Transverse colon (tissue), 4 donors: ENCODE data around the gene FAM47E. TPM values are rescaled to one million over a fixed set of nuclear protein-coding genes. Genes with fewer than 3 reads are reported as not detected.
"Not testable (repeated sequence)": the region's sequence is repeated elsewhere in the genome, so short reads cannot be mapped to it uniquely, and the experiment has no call there.

Experiments used
- DNase-seq: peaks from one replicate; pipeline ENCODE4 v3.0.0-alpha.2; 2019
- H3K27ac ChIP-seq, 4 donors: fragments of 200-600 bp; sonication (generic); 2 replicates each; pipeline ENCODE4 v1.5.1; 2016 to 2018; ENCODE audit warnings: inconsistent platforms in 4 of 4
- H3K27me3 ChIP-seq: fragments of 200-600 bp; sonication (generic); 2 replicates; pipeline ENCODE4 v1.5.1; 2017; ENCODE audit warnings: inconsistent platforms
- H3K36me3 ChIP-seq, 4 donors: fragments of 200-600 bp; sonication (generic); 2 replicates each; pipeline ENCODE4 v1.5.1; 2017 to 2019; ENCODE audit warnings: inconsistent platforms in 4 of 4
- H3K4me1 ChIP-seq, 4 donors: fragments of 200-600 bp; sonication (generic); 2 replicates each; pipeline ENCODE4 v1.5.1; 2017 to 2020; ENCODE audit warnings: inconsistent platforms in 4 of 4
- H3K4me3 ChIP-seq, 4 donors: fragments of 200-600 bp; sonication (generic); 1 replicate in 1 of 4; 2 replicates in 3 of 4; pipeline versions ENCODE4 v1.5.1 to v1.6.1; 2017 to 2019; ENCODE audit warnings: inconsistent platforms in 4 of 4
- H3K9me3 ChIP-seq, 2 donors: fragments of 200-600 bp; sonication (generic); 2 replicates each; pipeline ENCODE4 v1.5.1; 2017 to 2019; ENCODE audit warnings: inconsistent platforms in 2 of 2
- EP300 ChIP-seq: sonication (generic); formaldehyde crosslinking; IDR thresholded peaks from one replicate; pipeline ENCODE4 v1.6.1; 2017; ENCODE audit warnings: antibody characterized with exemption, low read depth
- POLR2A ChIP-seq: fragments of 450-650 bp; IDR thresholded peaks from one replicate; pipeline ENCODE4 v1.6.1; 2016; ENCODE audit warnings: antibody characterized with exemption, mild to moderate bottlenecking, moderate library complexity
- POLR2AphosphoS5 ChIP-seq, 3 donors: sonication (generic); formaldehyde crosslinking; IDR thresholded peaks; one replicate each; pipeline ENCODE4 v1.6.1; 2016; ENCODE audit warnings: antibody characterized with exemption in 3 of 3
- WGBS, 2 donors: methylation state at CpG; one replicate each; pipeline ENCODE4 v1.1.5; 2018; ENCODE audit warnings: low coverage in 1 of 2; 5-methylcytosine and 5-hydroxymethylcytosine counted together
- in situ Hi-C, 4 donors: fragments of 200-750 bp; cut with MboI; loops; one replicate each; pipeline versions ENCODE4 v1.15.0 to v1.15.1; 2017; ENCODE audit warnings: low sequenced_read_pairs in 3 of 4, low pct_ligation_motif_present in 1 of 4, low pct_unique_long_range_greater_than_20kb in 1 of 4
- intact Hi-C: fragments of 100-400 bp; cut with DNase I; formaldehyde crosslinking; loops from one replicate; pipeline ENCODE4 v1.15.1; 2023; ENCODE audit warnings: low total_unique reads
- total RNA-seq, 4 donors: library from RNA; depleted of rRNA; stranded (reverse); fragments of >200 nt; gene quantifications; one replicate each; pipeline ENCODE4 v1.1.0, GENCODE V29; 2016
- TF ChIP-seq, protein P1 (sequence below), 5 experiments: fragments of 200-600 bp in 3 of 5; fragments of 450-650 bp in 2 of 5; sonication (generic) in 3 of 5; IDR thresholded peaks; 1 replicate in 2 of 5; 2 replicates in 3 of 5; pipeline ENCODE4 v1.5.1; 2016 to 2017; ENCODE audit warnings: antibody characterized with exemption in 5 of 5, inconsistent platforms in 3 of 5, mild to moderate bottlenecking in 2 of 5, moderate library complexity in 1 of 5

Gene FAM47E
- total RNA-seq, 4 donors from 2014 or later = 0.20 to 7.8 (median 2.8) TPM

DNA sequence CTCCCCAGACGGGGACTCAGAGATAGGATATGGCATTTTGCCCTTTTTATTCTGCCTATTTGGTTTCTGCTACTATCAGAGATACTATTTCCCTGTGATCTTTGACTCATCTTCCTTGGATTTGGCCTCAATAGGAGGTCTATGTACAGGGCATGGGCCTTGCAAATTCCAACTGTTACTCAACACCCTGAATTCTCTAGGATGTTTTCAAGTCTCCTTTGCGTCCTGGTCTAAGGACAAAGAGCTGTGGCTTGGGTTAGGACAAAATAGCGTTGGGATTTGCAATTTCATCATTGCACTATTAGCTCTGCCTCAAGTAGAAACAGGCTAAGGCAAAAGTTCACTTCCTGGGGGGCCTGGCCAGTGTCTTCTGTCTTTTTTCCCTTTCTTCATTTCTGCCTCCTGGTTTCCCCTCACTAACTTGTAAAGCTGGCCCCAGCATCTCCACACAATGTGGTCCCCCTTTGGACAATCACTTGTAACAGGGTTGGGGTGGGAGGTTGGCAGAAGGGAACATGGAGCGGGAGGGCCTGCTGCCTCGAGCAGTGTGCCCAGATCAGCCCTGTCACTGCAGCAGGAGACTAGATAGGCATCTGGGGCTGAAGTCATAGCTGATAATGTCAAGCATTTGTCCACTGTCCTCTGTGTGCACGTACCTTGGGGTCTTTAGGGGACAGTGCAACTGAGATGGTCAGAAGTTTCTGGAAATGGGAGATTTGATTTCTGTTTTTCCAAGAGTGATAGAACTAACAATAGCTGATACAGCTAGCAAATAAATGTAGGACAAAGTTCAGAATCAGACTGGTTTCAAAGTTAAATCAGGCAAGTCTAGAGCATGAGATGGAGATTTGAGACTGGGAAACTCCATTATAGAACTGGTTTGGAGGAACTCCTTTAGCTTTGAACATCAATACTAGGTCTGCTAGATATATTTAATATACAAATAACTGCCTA is 29.2 kb downstream of the FAM47E start:
- WGBS, 2 donors = 80 to 87% methylated on average over 1 to 6 of the region's 6 CpGs

DNA sequence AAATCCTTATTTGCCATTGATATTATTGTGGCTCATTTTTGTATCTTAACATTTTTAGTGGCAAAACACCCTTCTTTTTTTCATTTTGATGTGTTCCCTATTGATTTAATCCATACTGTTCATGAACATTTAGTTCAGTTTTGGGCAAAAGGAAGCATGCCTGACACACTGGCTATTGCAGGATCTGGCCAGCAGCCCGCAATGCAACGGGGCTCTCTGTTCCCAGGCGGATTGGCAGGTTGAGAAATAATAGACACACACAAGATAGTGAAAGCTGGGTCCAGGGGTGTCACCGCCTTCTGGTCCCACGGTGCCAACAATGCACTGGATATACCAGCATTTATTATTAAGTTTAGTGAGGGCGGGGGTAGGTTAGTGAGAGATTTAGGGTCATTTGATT is 30.1 kb downstream of the FAM47E start:
- 92 to 100% methylated on average over 1 to 6 of the region's 6 CpGs for WGBS, 2 donors
- H3K9me3 ChIP-seq, H3K36me3 ChIP-seq, H3K27ac ChIP-seq, in situ Hi-C loops, H3K4me3 ChIP-seq, H3K27me3 ChIP-seq, DNase-seq: not testable (repeated sequence)
- intact Hi-C loops = loop anchor here (2.0 kb wide), 1 partner anchor 39 kb away; no protein-coding TSS in a partner anchor
- H3K4me1 ChIP-seq = peaks cover 0 to 37% (median 10%) of the 10 kb centered on the region in 4 donors

More for the DNA sequence above, 29.2 kb downstream of the FAM47E start:
- in situ Hi-C loops (no loop called here), intact Hi-C loops (loop anchor here (2.0 kb wide), 1 partner anchor 38 kb away; no protein-coding TSS in a partner anchor)
- Histone ChIP-seq H3K27ac (no peak overlapping the region), H3K4me1 (peaks cover 0 to 37% (median 10%) of the 10 kb centered on the region in 4 donors), H3K4me3 (no peak overlapping the region), H3K27me3 (no peaks in the 10 kb centered on the region), H3K36me3 (no peaks in the 10 kb centered on the region), H3K9me3 (peaks cover under 1% of the 10 kb centered on the region in 2 donors)
- TF ChIP-seq POLR2A (no peak), EP300 (no peak), POLR2AphosphoS5 (IDR thresholded peaks at IDR 0.05) (no peak)
- TF ChIP-seq, protein P1, sequence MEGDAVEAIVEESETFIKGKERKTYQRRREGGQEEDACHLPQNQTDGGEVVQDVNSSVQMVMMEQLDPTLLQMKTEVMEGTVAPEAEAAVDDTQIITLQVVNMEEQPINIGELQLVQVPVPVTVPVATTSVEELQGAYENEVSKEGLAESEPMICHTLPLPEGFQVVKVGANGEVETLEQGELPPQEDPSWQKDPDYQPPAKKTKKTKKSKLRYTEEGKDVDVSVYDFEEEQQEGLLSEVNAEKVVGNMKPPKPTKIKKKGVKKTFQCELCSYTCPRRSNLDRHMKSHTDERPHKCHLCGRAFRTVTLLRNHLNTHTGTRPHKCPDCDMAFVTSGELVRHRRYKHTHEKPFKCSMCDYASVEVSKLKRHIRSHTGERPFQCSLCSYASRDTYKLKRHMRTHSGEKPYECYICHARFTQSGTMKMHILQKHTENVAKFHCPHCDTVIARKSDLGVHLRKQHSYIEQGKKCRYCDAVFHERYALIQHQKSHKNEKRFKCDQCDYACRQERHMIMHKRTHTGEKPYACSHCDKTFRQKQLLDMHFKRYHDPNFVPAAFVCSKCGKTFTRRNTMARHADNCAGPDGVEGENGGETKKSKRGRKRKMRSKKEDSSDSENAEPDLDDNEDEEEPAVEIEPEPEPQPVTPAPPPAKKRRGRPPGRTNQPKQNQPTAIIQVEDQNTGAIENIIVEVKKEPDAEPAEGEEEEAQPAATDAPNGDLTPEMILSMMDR (IDR thresholded peaks at IDR 0.05) = no peak
- no peak for DNase-seq

DNA sequence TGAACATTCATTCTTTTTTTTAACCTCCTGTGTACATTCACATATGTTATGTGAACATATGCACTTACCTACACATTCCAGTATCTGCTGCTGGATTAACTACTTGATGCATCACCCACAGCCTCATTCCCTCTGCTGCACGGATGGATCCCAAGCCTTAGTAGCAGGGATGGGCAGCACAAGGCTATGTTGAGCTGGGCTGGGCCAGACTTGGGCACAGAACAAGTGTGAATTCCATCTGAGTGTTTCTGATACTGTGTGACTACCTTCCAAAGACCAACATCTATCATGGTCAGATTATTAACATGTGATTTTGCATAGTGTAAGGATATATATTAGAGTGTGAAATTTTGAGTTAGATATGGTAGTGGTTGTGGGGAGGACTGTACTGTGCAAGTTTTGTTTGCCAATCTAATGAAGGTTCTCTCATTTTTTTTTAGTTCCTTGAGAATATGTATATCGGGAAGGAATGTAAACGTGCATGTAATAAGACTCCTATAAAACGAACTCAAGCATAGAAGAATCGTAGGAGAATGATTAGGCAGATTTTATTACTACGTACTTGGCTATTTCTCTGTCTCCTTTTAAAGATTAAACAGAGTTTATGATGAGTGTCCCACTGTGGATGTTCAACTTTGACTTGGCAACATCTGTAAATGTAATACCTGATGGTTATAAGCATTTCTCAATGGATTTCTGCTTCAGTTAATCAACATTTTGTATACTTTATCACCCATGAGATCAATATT is 31.6 kb downstream of the FAM47E start:
- no peak overlapping the region for H3K4me3 ChIP-seq
- 53 to 56% methylated on average over 6 of the region's 6 CpGs for WGBS, 2 donors
- in situ Hi-C loops (no loop called here), intact Hi-C loops (no loop called here)
- no peak for TF ChIP-seq POLR2AphosphoS5 (IDR thresholded peaks at IDR 0.05)
- TF ChIP-seq, protein P1 (IDR thresholded peaks at IDR 0.05) = no peak
- no peak for TF ChIP-seq POLR2A
- TF ChIP-seq EP300 = no peak
- H3K9me3 ChIP-seq = peaks cover 5 to 8% of the 10 kb centered on the region in 2 donors
- peak overlapping the region in 3 of 4 donors; percentile 1 to 55 (median 44) for H3K27ac ChIP-seq
- no peak for DNase-seq
- no peaks in the 10 kb centered on the region for H3K27me3 ChIP-seq
- no peaks in the 10 kb centered on the region for H3K36me3 ChIP-seq
- peaks cover 0 to 32% (median 10%) of the 10 kb centered on the region in 4 donors for H3K4me1 ChIP-seq

DNA sequence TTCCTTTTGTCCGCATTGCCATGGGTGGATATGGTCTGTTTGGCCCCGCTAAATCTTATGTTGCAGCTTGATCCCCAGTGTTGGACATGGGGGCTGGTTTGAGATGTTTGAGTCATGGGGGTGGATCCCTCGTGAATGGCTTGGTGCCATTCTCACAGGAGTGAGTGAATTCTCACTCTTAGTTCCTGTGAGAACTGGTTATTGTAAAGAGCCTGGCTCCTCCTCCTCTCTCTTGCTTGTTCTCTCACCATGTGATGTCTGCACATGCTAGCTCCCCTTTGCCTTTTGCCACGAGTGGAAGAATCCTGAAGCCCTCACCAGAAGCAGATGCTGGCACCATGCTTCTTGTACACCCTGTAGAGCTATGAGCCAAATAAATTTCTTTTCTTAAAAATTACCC is 32.4 kb downstream of the FAM47E start:
- Histone ChIP-seq H3K4me3 (no peak overlapping the region), H3K9me3 (peaks cover 5 to 8% of the 10 kb centered on the region in 2 donors), H3K36me3 (no peaks in the 10 kb centered on the region), H3K27me3 (no peaks in the 10 kb centered on the region), H3K4me1 (peaks cover 0 to 24% (median 5%) of the 10 kb centered on the region in 4 donors), H3K27ac (peak overlapping the region in 3 of 4 donors; percentile 1 to 55 (median 30))
- no peak for DNase-seq
- in situ Hi-C loops (no loop called here), intact Hi-C loops (no loop called here)
- TF ChIP-seq POLR2A = no peak
- no peak for TF ChIP-seq EP300
- 68 to 80% methylated on average over 3 to 4 of the region's 4 CpGs for WGBS, 2 donors

DNA sequence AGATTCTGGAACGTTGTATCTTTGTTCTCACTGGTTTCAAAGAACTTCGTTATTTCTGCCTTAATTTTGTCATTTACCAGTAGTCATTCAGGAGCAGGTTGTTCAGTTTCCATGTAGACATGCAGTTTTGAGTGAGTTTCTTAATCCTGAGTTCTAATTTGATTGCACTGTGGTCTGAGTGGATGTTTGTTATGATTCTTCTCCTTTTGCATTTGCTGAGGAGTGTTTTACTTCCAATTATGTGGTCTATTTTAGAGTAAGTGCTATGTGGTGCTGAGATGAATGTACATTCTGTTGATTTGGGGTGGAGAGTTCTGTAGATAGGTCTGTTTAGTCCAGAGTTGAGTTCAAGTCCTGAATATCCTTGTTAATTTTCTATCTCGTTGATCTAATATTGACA is 36.3 kb downstream of the FAM47E start:
- intact Hi-C loops, H3K27me3 ChIP-seq, in situ Hi-C loops, H3K36me3 ChIP-seq, H3K9me3 ChIP-seq, H3K4me3 ChIP-seq, DNase-seq, H3K27ac ChIP-seq: not testable (repeated sequence)
- H3K4me1 ChIP-seq = peaks cover 0 to 17% (median 4%) of the 10 kb centered on the region in 4 donors
- WGBS, 2 donors = 72 to 74% methylated on average over 3 of the region's 3 CpGs
